ENCODE results near the gene VSIG4.

Gene VSIG4

GRCh38 chrX:66024570-66024969 lies 15.3 kb downstream of the VSIG4 start:
- Histone ChIP-seq H3K36me3 (ENCODE audit: control insufficient read depth, insufficient read depth, low read length) (no peaks in the 10 kb centered on the region), H3K4me3 (ENCODE audit: insufficient read depth, low read depth, low read length, poor library complexity, severe bottlenecking) (no peak overlapping the region), H3K9me3 (ENCODE audit: control insufficient read depth, low read length) (no peaks in the 10 kb centered on the region), H3K27ac (ENCODE audit: insufficient read depth, low read length, poor library complexity, severe bottlenecking) (no peak overlapping the region), H3K27me3 (replicated peaks; ENCODE audit: control insufficient read depth, insufficient read depth, low read length, poor library complexity, severe bottlenecking) (no peaks in the 10 kb centered on the region), H3K4me1 (ENCODE audit: control insufficient read depth, insufficient read depth, low read length, poor library complexity, severe bottlenecking) (peaks cover 15% of the 10 kb centered on the region)
- no peak for DNase-seq

- Histone ChIP-seq H3K9me3 (ENCODE audit: control insufficient read depth, low read length) (no peaks in the 10 kb centered on the region), H3K27ac (ENCODE audit: insufficient read depth, low read length, poor library complexity, severe bottlenecking) (no peak overlapping the region), H3K4me3 (ENCODE audit: insufficient read depth, low read depth, low read length, poor library complexity, severe bottlenecking) (no peak overlapping the region), H3K4me1 (ENCODE audit: control insufficient read depth, insufficient read depth, low read length, poor library complexity, severe bottlenecking) (peaks cover 19% of the 10 kb centered on the region), H3K27me3 (replicated peaks; ENCODE audit: control insufficient read depth, insufficient read depth, low read length, poor library complexity, severe bottlenecking) (no peaks in the 10 kb centered on the region), H3K36me3 (ENCODE audit: control insufficient read depth, insufficient read depth, low read length) (no peaks in the 10 kb centered on the region)
- no peak for DNase-seq
These were observed 15.8 kb downstream of the VSIG4 start for GRCh38 chrX:66024092-66024467.

- no peaks in the 10 kb centered on the region for H3K9me3 ChIP-seq (ENCODE audit: control insufficient read depth, low read length)
- H3K27me3 ChIP-seq (replicated peaks; ENCODE audit: control insufficient read depth, insufficient read depth, low read length, poor library complexity, severe bottlenecking): no peaks in the 10 kb centered on the region
- peaks cover 19% of the 10 kb centered on the region for H3K4me1 ChIP-seq (ENCODE audit: control insufficient read depth, insufficient read depth, low read length, poor library complexity, severe bottlenecking)
- H3K27ac ChIP-seq (ENCODE audit: insufficient read depth, low read length, poor library complexity, severe bottlenecking): no peak overlapping the region
- no peaks in the 10 kb centered on the region for H3K36me3 ChIP-seq (ENCODE audit: control insufficient read depth, insufficient read depth, low read length)
- no peak for DNase-seq
- no peak overlapping the region for H3K4me3 ChIP-seq (ENCODE audit: insufficient read depth, low read depth, low read length, poor library complexity, severe bottlenecking)
These were observed 16.3 kb downstream of the VSIG4 start for GRCh38 chrX:66023385-66024091.

- Histone ChIP-seq H3K27me3 (replicated peaks; ENCODE audit: control insufficient read depth, insufficient read depth, low read length, poor library complexity, severe bottlenecking) (no peaks in the 10 kb centered on the region), H3K9me3 (ENCODE audit: control insufficient read depth, low read length) (no peaks in the 10 kb centered on the region), H3K4me1 (ENCODE audit: control insufficient read depth, insufficient read depth, low read length, poor library complexity, severe bottlenecking) (peaks cover 19% of the 10 kb centered on the region), H3K4me3 (ENCODE audit: insufficient read depth, low read depth, low read length, poor library complexity, severe bottlenecking) (no peak overlapping the region), H3K36me3 (ENCODE audit: control insufficient read depth, insufficient read depth, low read length) (no peaks in the 10 kb centered on the region), H3K27ac (ENCODE audit: insufficient read depth, low read length, poor library complexity, severe bottlenecking) (no peak overlapping the region)
- no peak for DNase-seq
These were observed 17.1 kb downstream of the VSIG4 start for GRCh38 chrX:66022632-66023384.

GRCh38 chrX:66021765-66022631 lies 17.9 kb downstream of the VSIG4 start:
- no peaks in the 10 kb centered on the region for H3K27me3 ChIP-seq (replicated peaks; ENCODE audit: control insufficient read depth, insufficient read depth, low read length, poor library complexity, severe bottlenecking)
- H3K36me3 ChIP-seq (ENCODE audit: control insufficient read depth, insufficient read depth, low read length): no peaks in the 10 kb centered on the region
- DNase-seq: no peak
- H3K4me3 ChIP-seq (ENCODE audit: insufficient read depth, low read depth, low read length, poor library complexity, severe bottlenecking): no peak overlapping the region
- H3K27ac ChIP-seq (ENCODE audit: insufficient read depth, low read length, poor library complexity, severe bottlenecking): no peak overlapping the region
- peaks cover 19% of the 10 kb centered on the region for H3K4me1 ChIP-seq (ENCODE audit: control insufficient read depth, insufficient read depth, low read length, poor library complexity, severe bottlenecking)
- no peaks in the 10 kb centered on the region for H3K9me3 ChIP-seq (ENCODE audit: control insufficient read depth, low read length)

GRCh38 chrX:66021401-66021764 lies 18.5 kb downstream of the VSIG4 start:
- Histone ChIP-seq H3K4me1 (ENCODE audit: control insufficient read depth, insufficient read depth, low read length, poor library complexity, severe bottlenecking) (peaks cover 19% of the 10 kb centered on the region), H3K27me3 (replicated peaks; ENCODE audit: control insufficient read depth, insufficient read depth, low read length, poor library complexity, severe bottlenecking) (no peaks in the 10 kb centered on the region), H3K36me3 (ENCODE audit: control insufficient read depth, insufficient read depth, low read length) (no peaks in the 10 kb centered on the region), H3K27ac (ENCODE audit: insufficient read depth, low read length, poor library complexity, severe bottlenecking) (no peak overlapping the region), H3K9me3 (ENCODE audit: control insufficient read depth, low read length) (no peaks in the 10 kb centered on the region), H3K4me3 (ENCODE audit: insufficient read depth, low read depth, low read length, poor library complexity, severe bottlenecking) (no peak overlapping the region)
- no peak for DNase-seq

GRCh38 chrX:66020631-66021334 lies 19.1 kb downstream of the VSIG4 start:
- no peak for DNase-seq
- Histone ChIP-seq H3K9me3 (ENCODE audit: control insufficient read depth, low read length) (no peaks in the 10 kb centered on the region), H3K4me1 (ENCODE audit: control insufficient read depth, insufficient read depth, low read length, poor library complexity, severe bottlenecking) (peaks cover 20% of the 10 kb centered on the region)

GRCh38 chrX:66019974-66020373 lies 19.9 kb downstream of the VSIG4 start:
- Histone ChIP-seq H3K9me3 (ENCODE audit: control insufficient read depth, low read length) (no peaks in the 10 kb centered on the region), H3K27me3 (replicated peaks; ENCODE audit: control insufficient read depth, insufficient read depth, low read length, poor library complexity, severe bottlenecking) (no peaks in the 10 kb centered on the region), H3K27ac (ENCODE audit: insufficient read depth, low read length, poor library complexity, severe bottlenecking) (no peak overlapping the region), H3K36me3 (ENCODE audit: control insufficient read depth, insufficient read depth, low read length) (no peaks in the 10 kb centered on the region), H3K4me3 (ENCODE audit: insufficient read depth, low read depth, low read length, poor library complexity, severe bottlenecking) (no peak overlapping the region), H3K4me1 (ENCODE audit: control insufficient read depth, insufficient read depth, low read length, poor library complexity, severe bottlenecking) (peaks cover 28% of the 10 kb centered on the region)
- DNase-seq: no peak

More at GRCh38 chrX:66020631-66021334, 19.1 kb downstream of the VSIG4 start:
- Histone ChIP-seq H3K27me3 (replicated peaks; ENCODE audit: control insufficient read depth, insufficient read depth, low read length, poor library complexity, severe bottlenecking) (no peaks in the 10 kb centered on the region), H3K36me3 (ENCODE audit: control insufficient read depth, insufficient read depth, low read length) (no peaks in the 10 kb centered on the region), H3K4me3 (ENCODE audit: insufficient read depth, low read depth, low read length, poor library complexity, severe bottlenecking) (no peak overlapping the region), H3K27ac (ENCODE audit: insufficient read depth, low read length, poor library complexity, severe bottlenecking) (no peak overlapping the region)

- no peaks in the 10 kb centered on the region for H3K27me3 ChIP-seq (replicated peaks; ENCODE audit: control insufficient read depth, insufficient read depth, low read length, poor library complexity, severe bottlenecking)
These were observed 20.6 kb downstream of the VSIG4 start for GRCh38 chrX:66019310-66019652.

More at GRCh38 chrX:66019310-66019652, 20.6 kb downstream of the VSIG4 start:
- peaks cover 35% of the 10 kb centered on the region for H3K4me1 ChIP-seq (ENCODE audit: control insufficient read depth, insufficient read depth, low read length, poor library complexity, severe bottlenecking)
- no peak overlapping the region for H3K27ac ChIP-seq (ENCODE audit: insufficient read depth, low read length, poor library complexity, severe bottlenecking)
- no peaks in the 10 kb centered on the region for H3K36me3 ChIP-seq (ENCODE audit: control insufficient read depth, insufficient read depth, low read length)
- H3K4me3 ChIP-seq (ENCODE audit: insufficient read depth, low read depth, low read length, poor library complexity, severe bottlenecking): no peak overlapping the region
- no peaks in the 10 kb centered on the region for H3K9me3 ChIP-seq (ENCODE audit: control insufficient read depth, low read length)
- DNase-seq: no peak
